ENCODE measurements around the gene NDRG3. TPM values are rescaled to one million over a fixed set of nuclear protein-coding genes. Genes with fewer than 3 reads are reported as not detected.

Gene NDRG3
- total RNA-seq, 1 donor, result 30.7 TPM

DNA sequence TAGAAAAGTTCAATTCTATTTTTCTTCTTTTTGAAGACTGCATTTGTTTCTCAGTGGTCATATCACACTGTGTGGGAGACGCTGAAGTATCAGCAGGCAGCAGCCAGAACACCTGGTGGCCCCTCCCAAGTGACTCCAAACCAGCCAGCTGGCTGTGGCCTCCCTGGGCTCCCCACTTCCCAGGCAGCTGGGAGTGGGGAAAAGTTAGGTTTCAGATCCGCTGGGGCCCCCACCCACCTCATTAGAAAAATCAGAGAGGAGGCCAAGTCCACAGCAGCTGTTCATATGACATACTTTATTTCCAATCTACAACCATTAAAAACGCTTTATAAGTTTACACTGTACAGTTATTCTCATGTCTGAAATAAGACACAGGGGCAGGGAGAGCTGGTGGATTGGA, 31.3 kb upstream of the NDRG3 start:
- H3K4me3 ChIP-seq (ENCODE audit: low read depth, low read length), result no peak overlapping the region
- no peak for DNase-seq (ENCODE audit: low read depth)
- TF ChIP-seq, protein P1, sequence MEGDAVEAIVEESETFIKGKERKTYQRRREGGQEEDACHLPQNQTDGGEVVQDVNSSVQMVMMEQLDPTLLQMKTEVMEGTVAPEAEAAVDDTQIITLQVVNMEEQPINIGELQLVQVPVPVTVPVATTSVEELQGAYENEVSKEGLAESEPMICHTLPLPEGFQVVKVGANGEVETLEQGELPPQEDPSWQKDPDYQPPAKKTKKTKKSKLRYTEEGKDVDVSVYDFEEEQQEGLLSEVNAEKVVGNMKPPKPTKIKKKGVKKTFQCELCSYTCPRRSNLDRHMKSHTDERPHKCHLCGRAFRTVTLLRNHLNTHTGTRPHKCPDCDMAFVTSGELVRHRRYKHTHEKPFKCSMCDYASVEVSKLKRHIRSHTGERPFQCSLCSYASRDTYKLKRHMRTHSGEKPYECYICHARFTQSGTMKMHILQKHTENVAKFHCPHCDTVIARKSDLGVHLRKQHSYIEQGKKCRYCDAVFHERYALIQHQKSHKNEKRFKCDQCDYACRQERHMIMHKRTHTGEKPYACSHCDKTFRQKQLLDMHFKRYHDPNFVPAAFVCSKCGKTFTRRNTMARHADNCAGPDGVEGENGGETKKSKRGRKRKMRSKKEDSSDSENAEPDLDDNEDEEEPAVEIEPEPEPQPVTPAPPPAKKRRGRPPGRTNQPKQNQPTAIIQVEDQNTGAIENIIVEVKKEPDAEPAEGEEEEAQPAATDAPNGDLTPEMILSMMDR (IDR thresholded peaks at IDR 0.05; ENCODE audit: insufficient read depth, low read depth, low read length), result no peak

DNA sequence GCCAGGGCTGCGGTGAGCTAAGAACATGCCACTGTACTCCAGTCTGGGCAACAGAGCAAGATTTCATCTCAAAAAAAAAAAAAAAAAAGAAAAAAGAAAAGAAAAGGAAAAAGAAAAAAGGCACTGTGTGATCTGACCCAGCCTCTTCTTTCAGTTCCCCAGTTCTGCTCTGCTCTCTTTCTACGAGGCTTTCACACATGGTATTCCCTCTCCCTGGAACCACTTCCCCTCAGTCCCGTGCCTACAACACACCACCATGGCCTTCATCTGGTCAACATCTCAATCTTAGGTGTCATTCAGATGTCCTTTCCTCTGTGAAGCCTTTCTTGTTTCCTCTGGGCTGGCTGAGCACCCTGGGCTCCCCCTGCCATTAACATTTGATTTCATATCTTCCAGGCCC, 29.9 kb upstream of the NDRG3 start:
- TF ChIP-seq, protein P1 (IDR thresholded peaks at IDR 0.05; ENCODE audit: insufficient read depth, low read depth, low read length), result no peak
- no peak for DNase-seq (ENCODE audit: low read depth)
- H3K4me3 ChIP-seq (ENCODE audit: low read depth, low read length), result no peak overlapping the region

DNA sequence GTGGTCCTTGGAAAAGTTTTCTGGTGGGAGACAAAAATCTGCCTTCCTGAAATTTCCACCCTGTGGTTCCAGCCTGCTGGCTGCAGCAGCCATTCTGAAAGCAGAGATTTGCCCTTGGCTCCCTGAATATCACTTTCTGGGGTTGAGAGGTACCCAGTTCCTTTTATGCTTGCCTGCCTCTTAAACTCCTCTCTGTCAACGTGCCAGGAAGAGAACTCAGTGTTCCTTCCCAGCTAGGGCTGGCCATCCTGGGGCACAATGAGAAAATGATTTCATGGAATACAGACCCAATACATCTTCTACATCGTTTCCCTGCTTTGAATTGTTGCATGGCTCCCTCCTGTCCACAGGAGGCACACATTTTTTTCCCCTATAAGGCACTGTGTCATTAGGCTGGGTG, 29.3 kb upstream of the NDRG3 start:
- TF ChIP-seq, protein P1 (IDR thresholded peaks at IDR 0.05; ENCODE audit: insufficient read depth, low read depth, low read length), result no peak
- no peak overlapping the region for H3K4me3 ChIP-seq (ENCODE audit: low read depth, low read length)
- DNase-seq (ENCODE audit: low read depth), result no peak

DNA sequence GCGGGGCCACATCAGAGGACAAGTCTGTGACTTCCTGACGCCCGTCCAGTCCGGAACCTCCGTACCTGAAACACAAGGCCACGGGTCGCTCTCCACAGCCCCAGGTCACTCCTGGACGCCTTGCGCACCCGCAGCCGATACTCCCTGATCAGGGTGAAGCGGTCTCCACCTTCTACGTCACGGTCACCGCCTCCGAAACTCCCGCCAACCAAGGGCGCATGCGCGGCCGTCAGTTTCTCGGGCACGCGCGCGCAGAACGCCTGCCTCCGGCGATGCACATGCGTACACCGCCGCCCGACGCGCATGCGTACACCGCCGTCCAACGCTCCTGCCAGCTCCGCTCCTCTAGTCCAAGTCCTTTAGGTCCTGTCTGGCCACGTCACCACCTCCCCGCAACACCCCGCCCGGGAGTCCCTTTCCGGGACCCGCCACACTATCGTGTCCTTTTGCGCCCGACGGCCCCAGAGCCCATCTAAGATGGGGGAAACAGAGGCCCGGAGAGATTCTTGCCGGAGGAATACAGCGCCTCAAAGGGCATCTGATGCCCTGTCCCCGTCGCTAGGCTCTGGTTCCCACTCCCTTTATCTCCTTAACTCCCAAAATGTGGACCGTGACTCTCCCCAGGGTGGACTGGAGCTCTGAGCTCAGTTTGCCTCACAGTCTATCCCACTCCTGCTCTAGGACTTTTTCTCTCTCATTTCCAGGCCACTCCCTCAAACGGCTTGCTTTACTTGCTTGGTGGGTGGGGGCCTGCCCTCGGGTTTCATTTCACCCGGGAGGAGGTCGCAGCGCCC, 27.9 kb upstream of the NDRG3 start, which contains the start of gene DSN1:
Gene DSN1 (minus strand): TSS at position 167 of the 794 bp plus-strand sequence. CDS start 2,305 bp downstream, outside the sequence.
- DNase-seq (ENCODE audit: low read depth), result peak; percentile 98
- peak within 1 kb of the TSS; percentile 88 for H3K4me3 ChIP-seq (ENCODE audit: low read depth, low read length)
- TF ChIP-seq, protein P1 (IDR thresholded peaks at IDR 0.05; ENCODE audit: insufficient read depth, low read depth, low read length), result no peak

DNA sequence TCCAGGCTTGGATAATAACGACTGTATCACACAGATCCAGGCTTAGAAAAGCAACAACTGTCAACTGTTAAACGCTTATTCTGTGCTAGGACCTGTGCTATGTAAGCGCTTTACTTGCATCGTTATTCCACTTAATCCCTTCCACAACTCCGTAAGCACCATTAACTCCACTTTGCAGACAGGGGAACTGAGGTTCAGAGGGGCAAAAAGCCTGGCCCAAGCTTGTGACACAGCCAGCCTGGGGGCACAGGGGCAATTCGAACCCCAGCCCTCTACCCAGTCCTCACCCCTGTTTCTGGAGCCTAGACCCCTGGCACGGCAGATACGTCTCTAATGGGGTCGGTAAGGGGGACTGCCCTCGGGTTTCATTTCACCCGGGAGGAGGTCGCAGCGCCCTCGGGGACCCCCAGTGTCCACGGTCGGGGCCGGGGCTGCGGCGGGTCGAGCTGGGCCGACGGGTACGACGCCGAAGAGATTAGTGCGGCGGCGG, 27.3 kb upstream of the NDRG3 start:
- TF ChIP-seq, protein P1 (IDR thresholded peaks at IDR 0.05; ENCODE audit: insufficient read depth, low read depth, low read length), result no peak
- peak; percentile 13 for DNase-seq (ENCODE audit: low read depth)
- H3K4me3 ChIP-seq (ENCODE audit: low read depth, low read length), result peak overlapping the region; percentile 88

DNA sequence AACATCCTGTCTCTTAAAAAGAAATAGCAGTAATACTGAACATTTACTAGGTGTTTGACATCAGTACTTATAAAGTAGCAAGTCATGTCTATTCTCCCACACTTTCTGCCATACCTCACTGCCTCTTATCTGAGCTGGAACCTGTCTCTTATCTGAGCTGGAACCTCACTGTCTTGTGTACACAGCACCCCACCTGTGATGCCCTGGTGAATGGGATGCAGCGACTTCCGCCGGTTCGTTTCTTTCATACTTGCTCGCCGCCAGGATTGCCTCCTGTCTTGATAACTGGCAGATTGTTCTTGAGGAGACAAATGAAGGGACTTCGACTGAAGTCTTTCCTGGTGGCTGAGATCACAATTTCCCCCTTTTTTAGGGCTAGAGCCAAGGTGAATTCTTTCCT, 24.8 kb upstream of the NDRG3 start:
- no peak for DNase-seq (ENCODE audit: low read depth)
- TF ChIP-seq, protein P1 (IDR thresholded peaks at IDR 0.05; ENCODE audit: insufficient read depth, low read depth, low read length), result no peak
- no peak overlapping the region for H3K4me3 ChIP-seq (ENCODE audit: low read depth, low read length)

Measured in fibroblast of villous mesenchyme (primary cell).